Activated effector memory CD4-positive, alpha-beta T cell treated with Interleukin-2 at 50 U/mL for 16 hours (primary cell): ENCODE results near the gene CLIP2.
A peak's percentile ranks its signal among the peaks of the same experiment; 100 is the strongest.
"Not testable (repeated sequence)": the region's sequence is repeated elsewhere in the genome, so short reads cannot be mapped to it uniquely, and the experiment has no call there.

ENCODE experiments used
- DNase-seq: peaks from one replicate; pipeline ENCODE4 v3.0.0-alpha.2; 2020

Gene CLIP2

GRCh38 chr7:74407958-74408357 lies 118.8 kb downstream of the CLIP2 start:
- no peak for DNase-seq

- DNase-seq, result no peak
These were observed 120.4 kb downstream of the CLIP2 start for GRCh38 chr7:74409571-74409970.

DNA sequence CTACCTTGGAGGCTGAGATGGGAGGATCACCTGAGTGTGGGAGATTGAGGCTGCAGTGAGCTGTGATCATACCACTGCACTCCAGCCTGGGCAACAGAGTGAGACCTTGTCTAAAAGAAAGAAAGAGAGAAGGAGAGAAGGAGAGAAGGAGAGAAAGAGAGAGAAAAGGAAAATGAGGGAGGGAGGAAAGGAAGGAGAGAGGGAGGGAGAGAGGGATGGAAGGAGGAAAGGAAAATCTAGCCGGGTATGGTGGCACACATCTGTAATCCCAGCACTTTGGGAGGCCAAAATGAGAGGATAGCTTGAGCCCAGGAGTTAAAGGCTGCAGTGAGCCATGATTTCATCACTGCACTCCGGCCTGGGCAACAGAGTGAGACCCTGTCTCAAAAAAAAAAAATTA lies 121.6 kb downstream of the CLIP2 start:
- DNase-seq, result no peak

DNA sequence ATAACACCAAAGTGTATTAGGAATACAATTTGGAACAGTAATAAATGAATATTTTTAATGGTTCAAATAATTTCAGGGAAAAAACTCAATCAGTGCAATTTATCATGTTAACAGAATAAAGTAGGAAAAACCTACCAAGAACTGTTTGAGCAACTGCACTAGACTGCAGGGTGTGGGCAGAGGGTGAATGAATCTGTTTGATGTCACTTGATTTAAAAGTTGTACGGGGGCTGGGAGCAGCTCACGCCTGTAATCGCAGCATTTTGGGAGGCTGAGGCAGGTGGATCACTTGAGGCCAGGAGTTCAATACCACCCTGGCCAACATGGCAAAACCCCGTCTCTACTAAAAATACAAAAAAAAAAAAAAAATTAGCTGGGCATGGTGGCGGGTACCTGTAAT lies 122.4 kb downstream of the CLIP2 start:
- not testable (repeated sequence) for DNase-seq

GRCh38 chr7:74412056-74412455 lies 122.8 kb downstream of the CLIP2 start:
- DNase-seq, result no peak

GRCh38 chr7:74412603-74413002 lies 123.4 kb downstream of the CLIP2 start:
- no peak for DNase-seq

GRCh38 chr7:74414595-74415333 lies 125.6 kb downstream of the CLIP2 start:
- not testable (repeated sequence) for DNase-seq

GRCh38 chr7:74417419-74417971 lies 128.3 kb downstream of the CLIP2 start:
- DNase-seq, result peak; percentile 26

DNA sequence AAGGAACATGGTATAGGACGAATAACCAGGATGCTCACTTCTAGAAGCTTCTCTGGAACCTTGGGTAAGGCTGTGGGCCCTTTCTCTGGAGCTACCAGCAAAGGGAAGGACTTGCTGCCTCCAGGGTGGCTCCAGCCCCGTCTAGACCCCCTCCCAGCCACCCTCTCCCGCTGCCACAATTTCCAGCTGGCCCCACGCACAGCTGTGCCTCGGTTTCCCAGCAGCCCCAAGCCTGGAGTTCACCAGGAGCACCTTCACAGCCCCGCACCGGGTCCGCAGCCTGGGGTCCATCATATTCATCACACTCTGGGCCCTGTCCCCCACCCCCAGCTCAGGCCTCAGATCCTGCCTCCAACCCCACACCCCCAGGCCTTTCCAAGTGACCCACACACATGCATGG lies 128.9 kb downstream of the CLIP2 start:
- DNase-seq, result no peak

- no peak for DNase-seq
These were observed 129.3 kb downstream of the CLIP2 start for GRCh38 chr7:74418538-74418937.

GRCh38 chr7:74419232-74419631 lies 130.0 kb downstream of the CLIP2 start:
- not testable (repeated sequence) for DNase-seq

DNA sequence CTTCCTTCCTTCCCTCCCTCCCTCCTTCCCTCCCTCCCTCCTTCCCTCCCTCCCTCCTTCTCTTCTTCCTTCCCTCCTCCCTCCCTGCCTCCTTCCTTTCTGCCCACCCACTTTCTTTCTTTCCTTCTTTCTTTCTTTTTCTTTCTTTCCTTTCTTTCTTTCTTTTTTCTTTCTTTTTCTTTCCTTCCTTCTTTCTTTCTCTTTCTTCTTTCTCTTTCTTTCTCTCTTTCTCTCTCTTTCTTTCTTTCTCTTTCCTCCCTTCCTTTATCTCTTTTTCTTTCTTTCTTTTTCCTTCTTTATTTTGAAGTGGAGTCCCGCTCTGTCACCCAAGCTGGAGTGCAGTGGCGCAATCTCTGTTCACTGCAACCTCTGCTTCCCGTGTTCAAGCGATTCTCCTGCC lies 130.8 kb downstream of the CLIP2 start:
- no peak for DNase-seq

GRCh38 chr7:74424291-74424880 lies 135.2 kb downstream of the CLIP2 start:
- no peak for DNase-seq

DNA sequence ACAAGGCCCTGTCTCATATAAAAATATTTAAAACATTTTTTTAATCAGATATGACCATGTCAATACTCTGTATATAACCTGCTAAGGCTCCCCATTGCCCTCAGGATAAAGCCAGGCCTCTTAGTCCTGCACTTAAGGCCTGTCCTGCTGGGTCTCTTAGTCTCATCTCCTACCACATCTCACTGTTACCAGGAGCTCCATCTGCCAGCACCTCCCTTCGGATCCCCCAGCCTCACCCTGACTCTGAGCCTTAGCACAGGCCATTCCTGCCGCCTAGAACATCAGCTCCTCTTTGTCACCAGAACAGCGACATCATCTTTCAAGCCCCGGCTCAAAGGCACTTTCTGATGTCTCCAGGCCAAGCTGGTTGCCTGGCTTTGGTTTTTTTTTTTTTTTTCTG lies 138.8 kb downstream of the CLIP2 start:
- DNase-seq, result no peak

- no peak for DNase-seq
These were observed 140.0 kb downstream of the CLIP2 start for GRCh38 chr7:74429153-74429747.

- DNase-seq, result not testable (repeated sequence)
These were observed 141.2 kb downstream of the CLIP2 start for GRCh38 chr7:74430409-74430808.

GRCh38 chr7:74430961-74431466 lies 141.8 kb downstream of the CLIP2 start:
- no peak for DNase-seq

DNA sequence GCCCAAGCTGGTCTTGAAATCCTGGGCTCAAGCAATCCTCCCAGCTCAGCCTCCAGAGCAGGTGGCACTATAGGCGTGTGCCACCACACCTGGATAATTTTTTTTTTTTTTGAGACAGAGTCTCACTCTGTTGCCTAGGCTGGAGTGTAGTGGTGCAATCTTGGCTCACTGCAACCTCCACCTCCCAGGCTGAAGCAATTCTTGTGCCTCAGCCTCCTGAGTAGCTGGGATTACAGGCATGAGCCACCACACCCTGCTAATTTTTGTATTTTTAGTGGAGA lies 148.0 kb downstream of the CLIP2 start:
- DNase-seq, result not testable (repeated sequence)

DNA sequence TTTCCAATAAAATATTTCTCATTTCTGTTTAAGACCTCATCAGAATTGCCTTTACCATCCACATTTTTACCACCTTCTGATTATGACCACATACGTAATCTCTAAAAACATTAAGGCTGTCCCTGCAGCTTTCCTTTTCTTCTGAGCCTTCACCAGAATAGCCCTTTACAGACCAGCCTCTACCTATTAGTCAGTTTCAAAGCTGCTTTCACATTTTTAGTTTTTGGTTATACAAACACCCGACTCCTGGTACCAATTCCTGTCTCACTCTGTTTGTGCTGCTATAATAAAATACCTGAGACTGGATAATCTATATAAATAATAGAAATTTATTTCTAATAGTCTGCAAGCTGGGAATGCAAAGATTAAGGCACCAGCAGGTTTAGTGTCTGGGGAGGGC lies 149.1 kb downstream of the CLIP2 start:
- DNase-seq, result no peak

DNA sequence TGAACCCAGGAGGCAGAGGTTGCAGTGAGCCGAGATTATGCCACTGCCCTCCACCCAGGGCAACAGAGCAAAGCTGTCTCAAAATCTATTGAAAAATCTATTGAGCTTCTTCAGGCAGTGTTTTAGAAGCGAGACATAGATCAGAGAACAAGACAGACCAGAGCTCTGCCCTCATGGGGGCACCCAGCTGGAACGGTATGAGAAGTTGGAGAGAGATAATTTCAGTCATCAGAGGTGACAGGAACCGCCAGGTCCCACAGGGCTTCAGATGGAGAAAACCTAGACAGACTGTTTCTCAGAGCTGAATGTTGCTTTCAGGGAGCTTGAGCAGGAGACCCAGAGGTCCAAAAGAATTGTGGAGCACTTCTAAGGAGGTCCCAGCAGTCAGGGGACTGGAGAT lies 150.3 kb downstream of the CLIP2 start:
- no peak for DNase-seq

DNA sequence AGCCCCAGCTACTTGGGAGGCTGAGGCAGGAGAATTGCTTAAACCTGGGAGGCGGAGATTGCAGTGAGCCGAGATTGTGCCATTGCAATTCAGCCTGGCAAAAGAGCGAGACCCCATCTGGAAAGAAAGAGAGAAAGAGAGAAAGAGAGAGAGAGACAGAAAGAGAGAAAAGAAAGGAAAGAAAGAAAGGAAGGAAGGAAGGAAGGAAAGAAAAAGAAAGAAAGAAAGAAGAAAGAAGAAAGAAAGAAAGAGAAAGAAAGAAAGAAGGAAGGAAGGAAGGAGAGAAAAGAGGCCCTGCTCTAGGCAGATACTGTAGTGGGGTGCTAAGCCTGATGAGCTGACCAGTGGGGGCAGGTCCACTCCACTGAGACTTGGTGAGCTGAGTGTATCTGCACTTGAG lies 150.9 kb downstream of the CLIP2 start:
- DNase-seq, result not testable (repeated sequence)

DNA sequence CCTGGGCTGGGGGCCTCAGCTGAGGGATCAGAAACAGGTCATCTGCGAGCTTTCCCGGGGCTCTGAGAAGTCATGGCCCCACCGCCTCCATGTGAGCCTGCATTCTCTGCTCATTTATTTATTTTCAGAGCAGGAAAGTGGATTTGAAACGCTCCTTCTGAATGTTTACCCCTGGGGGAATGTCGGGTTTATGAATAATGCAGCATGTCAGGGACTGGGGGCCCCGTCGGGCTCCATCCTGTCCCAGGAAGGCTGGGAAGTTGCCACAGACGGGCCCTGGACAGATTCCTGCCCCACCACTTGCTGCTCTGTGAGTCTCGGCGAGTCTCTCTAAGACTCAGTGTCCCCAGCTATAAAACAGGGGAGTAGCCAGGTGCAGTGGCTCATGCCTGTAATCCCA lies 152.6 kb downstream of the CLIP2 start:
- no peak for DNase-seq

DNA sequence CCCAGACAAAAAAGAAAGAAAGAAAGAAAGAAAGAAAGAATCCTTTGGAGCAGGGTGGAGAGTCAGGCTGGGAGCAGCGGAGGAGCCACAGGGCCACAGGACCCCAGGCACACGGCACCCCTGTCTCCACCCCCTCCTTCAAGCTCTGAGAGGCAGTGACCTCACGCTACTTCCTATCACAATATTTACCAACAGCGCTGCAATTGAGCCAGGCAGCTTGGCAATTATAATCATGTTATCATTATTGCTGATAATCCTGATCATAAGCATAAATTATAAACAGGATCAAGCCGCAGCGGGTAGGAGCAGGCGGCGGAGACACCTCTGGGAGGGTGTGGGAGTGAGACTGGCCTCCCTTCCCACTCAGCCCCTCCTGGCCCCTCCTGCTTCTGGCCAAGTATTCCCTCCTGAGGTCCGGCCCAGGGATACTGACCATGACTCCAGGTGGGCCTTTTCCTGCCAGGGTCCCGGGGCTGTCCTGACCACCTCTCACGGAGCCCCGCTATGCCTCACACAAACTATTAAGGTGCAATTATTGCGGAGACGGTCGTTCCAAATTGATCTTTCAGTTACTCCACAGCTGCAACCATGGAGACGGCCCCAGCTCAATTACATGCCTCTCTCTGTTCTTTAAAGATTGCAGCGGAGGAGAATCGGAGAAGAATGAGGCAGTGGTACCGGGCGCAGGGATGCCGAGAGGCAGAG lies 154.5 kb downstream of the CLIP2 start:
- no peak for DNase-seq

DNA sequence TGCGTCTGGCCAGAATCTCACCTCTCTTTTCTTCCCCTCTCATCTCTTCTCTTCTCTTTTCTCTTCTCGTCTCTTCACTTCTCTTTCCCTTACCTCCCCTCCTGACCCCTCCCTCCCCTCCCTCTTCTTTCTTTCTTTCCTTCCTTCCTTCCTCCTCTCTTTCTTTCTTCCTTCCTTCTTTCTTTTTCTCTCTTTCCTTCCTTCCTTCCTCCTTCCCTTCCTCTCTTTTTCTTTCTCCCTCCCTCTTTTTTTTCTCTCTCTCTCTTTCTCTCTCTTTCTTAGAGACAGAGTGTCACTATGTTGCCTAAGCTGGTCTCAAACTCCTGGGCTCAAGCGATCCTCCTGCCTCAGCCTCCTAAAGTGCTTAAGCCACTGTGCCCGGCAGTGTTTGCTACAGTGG lies 159.9 kb downstream of the CLIP2 start:
- DNase-seq, result no peak
